ENCODE data around the gene PPP1R12C.
"Not testable (repeated sequence)": the region's sequence is repeated elsewhere in the genome, so short reads cannot be mapped to it uniquely, and the experiment has no call there.

Gene PPP1R12C

DNA sequence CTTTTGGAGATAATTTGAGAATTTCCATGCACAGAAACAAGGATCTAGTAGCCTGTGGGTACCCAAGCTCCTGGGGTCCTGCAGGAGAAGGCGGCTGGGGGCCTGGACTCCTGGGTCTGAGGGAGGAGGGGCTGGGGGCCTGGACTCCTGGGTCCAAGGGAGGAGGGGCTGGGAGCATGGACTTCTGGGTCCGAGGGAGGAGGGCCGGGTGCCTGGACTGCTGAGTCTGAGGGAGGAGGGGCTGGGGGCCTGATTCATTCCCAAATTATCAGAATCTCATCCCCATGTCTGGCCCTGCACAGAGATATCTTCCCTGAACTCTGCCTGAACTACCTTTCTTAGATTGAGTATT is 54.0 kb downstream of the PPP1R12C start:
- Mint-ChIP-seq H3K27ac (no peak overlapping the region), H3K27me3 (peaks cover 34% of the 10 kb centered on the region), H3K4me1 (peaks cover 26% of the 10 kb centered on the region), H3K4me3 (peak overlapping the region in 1 of 2 donors; percentile 86), H3K9me3 (no peaks in the 10 kb centered on the region)
- no peak for ATAC-seq
- DNase-seq: no peak

DNA sequence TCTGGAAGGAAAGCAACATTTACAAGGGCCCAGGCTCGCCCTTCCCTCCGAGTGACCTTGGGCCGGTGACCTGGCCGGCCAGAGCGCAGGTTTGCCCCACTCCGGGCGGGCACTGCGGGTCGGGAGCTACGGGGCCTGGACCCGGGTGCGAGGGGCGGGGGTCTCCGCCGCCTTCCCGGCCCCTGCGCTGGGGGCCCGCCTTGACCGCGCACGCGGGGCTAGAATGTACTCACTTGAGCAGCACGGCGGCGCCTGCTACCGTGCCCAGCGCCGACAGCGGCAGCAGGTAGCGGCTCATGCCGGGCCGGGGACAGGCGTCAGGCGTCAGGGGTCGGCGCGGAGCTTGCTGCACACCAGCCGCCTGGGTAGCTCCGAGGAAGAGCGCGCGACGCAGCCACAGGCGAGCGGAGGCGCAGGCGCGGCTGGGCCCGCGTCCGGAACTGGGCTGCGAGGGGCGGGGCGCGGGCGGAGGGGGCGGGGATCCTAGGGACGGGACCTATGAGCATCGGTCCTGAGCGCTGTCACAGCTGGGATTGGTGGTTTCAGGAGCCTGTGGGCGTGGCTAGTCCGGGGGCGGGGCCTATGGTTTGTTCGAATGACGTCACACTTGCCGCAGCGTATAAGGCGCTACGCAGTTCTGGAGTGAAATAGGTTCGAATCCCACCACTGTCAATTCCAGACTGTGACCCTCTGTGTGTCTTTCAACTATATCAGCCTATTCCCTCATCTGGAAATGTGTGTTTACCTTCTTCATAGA is 54.5 kb downstream of the PPP1R12C start, which contains the start of gene RDH13:
TSS of gene RDH13 (minus strand) at position 414 of the 757 bp plus-strand sequence. CDS start at position 298, 116 bp downstream.
- Mint-ChIP-seq H3K27ac (peak within 1 kb of the TSS in 1 of 2 donors; percentile 93), H3K4me1 (peaks cover 26% of the 10 kb centered on the region), H3K27me3 (peaks cover 28% of the 10 kb centered on the region), H3K9me3 (no peaks in the 10 kb centered on the region), H3K4me3 (peak within 1 kb of the TSS; percentile 86 to 88)
- DNase-seq: peak; percentile 97 to 98
- peak; percentile 99 for ATAC-seq

DNA sequence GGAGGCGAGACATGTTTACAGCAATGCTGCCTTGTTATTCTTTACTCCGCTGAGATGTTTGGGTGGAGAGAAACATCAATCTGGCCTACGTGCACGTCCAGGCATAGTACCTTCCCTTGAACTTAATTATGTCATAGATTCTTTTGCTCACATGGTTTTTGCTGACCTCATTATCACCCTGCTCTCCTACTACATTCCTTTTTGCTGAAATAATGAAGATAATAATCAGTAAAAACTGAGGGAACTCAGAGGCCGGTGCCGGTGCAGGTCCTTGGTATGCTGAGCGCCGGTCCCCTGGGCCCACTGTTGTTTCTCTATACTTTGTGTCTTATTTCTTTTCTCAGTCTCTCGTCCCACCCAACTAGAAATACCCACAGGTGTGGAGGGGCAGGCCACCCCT is 57.1 kb downstream of the PPP1R12C start:
- H3K9me3 Mint-ChIP-seq, ATAC-seq, H3K27me3 Mint-ChIP-seq, H3K4me3 Mint-ChIP-seq, DNase-seq: not testable (repeated sequence)
- peak overlapping the region in 1 of 2 donors; percentile 82 for H3K27ac Mint-ChIP-seq
- peaks cover 26% of the 10 kb centered on the region for H3K4me1 Mint-ChIP-seq

DNA sequence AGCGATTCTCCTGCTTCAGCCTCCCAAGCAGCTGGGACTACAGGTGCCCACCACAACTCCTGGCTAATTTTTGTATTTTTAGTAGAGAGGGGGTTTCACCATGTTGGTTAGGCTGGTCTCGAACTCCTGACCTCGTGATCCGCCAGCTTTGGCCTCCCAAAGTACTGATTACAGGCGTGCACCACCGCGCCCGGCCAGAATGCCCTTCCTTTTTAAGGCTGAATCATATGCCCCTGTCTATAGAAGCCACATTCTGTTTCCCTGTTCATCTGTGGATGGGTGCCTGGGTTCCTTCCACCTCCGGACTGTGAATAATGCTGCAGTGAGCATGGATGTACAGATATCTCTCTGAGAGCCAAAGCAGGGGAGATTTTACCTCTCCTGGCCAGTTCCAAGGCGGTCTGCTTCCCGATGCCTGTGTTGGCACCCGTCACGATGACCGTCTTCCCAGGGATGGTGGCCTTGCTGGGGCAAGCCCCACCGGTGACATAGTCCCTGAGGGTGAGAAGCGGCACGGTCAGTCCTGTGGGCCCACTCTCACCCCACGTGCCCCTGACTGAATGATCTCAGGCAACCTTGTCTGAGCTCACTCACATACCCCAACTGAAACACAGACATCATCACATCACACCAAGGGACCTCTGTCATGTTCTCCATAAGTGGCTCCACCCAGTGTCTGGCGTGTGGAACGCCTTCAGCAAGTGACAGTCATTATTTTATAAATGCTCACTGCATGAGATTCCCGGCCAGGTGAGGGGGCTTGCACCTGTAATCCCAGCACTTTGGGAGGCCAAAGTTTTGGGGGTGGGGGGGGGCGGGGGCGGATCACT is 58.4 kb downstream of the PPP1R12C start:
- no peak for ATAC-seq

DNA sequence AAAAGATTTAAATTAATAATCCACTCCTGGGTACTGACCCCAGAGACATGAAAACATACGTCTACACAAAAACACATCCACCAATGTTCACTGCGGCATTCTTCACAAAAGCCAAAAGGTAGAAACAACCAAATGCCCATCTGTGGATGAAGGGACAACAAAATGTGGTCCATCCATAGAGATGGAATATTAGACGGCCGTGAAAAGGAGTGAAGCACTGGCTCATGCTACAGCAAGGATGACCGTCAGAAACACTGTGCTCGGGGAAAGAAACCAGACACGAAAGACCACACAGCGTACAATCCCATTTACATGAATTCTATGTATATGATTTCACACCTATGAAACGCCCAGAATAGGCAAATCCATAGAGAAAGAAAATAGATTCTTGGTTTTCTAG is 60.6 kb downstream of the PPP1R12C start:
- Mint-ChIP-seq H3K9me3 (no peaks in the 10 kb centered on the region), H3K27ac (no peak overlapping the region), H3K27me3 (no peaks in the 10 kb centered on the region), H3K4me3 (no peak overlapping the region), H3K4me1 (peaks cover 19% of the 10 kb centered on the region)
- ATAC-seq: no peak
- DNase-seq: no peak

More for the DNA sequence above, 58.4 kb downstream of the PPP1R12C start:
- Mint-ChIP-seq H3K27me3 (peaks cover 4% of the 10 kb centered on the region), H3K9me3 (no peaks in the 10 kb centered on the region), H3K27ac (no peak overlapping the region), H3K4me3 (no peak overlapping the region), H3K4me1 (peaks cover 26% of the 10 kb centered on the region)
- DNase-seq: no peak

DNA sequence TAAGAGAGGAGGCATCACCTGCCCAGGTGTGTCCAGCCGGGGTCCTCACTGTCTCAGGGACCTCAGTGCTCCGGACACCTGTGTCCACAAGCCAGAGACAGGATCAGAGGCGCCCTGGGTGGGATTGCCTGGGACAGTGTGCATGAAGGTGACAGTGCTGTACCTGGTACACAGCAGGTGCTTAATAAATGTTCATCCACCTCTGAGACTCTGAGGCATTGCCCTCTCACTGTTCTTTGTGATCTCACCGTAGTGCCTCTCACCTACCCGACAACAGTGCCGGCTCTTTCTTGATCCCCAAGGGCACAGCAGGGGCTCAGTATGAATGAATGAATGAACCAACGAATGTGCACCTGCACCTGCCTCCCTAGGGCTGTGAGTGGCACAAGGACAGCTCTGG is 63.7 kb downstream of the PPP1R12C start:
- ATAC-seq (no peak), DNase-seq (no peak)
- Mint-ChIP-seq H3K27ac (peak overlapping the region in 1 of 2 donors; percentile 40), H3K9me3 (no peaks in the 10 kb centered on the region), H3K4me1 (no peaks in the 10 kb centered on the region), H3K27me3 (no peaks in the 10 kb centered on the region), H3K4me3 (no peak overlapping the region)

DNA sequence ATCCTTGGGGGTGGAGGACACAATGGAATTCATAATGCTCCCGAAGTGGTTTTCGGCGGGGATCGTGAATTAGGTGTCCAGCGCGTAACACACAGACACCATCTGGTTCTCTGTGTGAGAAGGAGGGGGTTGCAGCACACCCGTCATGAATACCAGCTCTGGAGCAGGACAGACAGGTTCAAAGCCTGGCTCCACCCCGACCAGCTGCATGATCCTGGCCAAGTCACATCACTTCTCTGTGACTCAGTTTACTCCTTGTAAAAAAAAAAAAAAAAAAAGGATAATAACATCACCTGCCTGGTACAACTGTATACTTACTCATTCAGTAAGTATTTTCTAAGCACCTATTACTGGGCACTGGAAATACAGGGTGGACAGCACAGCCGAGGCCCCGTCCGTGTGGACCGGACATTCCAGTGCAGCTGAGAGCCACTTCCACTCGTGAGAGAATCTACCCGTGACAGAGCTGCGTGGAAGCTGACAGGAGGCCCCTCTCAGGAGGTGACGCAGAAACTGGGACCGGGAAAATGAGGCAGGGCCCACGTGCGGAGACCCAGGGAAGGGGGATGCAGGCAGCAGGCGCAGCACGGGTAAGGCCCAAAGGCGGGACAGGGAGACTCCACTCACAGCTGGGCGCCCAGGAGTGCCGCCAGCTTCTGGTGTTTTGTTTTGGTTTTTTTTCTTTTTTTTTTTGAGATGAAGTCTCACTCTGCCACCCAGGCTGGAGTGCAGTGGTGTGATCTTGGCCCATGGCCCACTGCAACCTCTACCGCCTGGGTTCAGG is 66.5 kb downstream of the PPP1R12C start:
- no peaks in the 10 kb centered on the region for H3K4me1 Mint-ChIP-seq
- H3K27me3 Mint-ChIP-seq: no peaks in the 10 kb centered on the region
- ATAC-seq (no peak), DNase-seq (no peak)
- no peak overlapping the region for H3K27ac Mint-ChIP-seq
- no peak overlapping the region for H3K4me3 Mint-ChIP-seq
- no peaks in the 10 kb centered on the region for H3K9me3 Mint-ChIP-seq

DNA sequence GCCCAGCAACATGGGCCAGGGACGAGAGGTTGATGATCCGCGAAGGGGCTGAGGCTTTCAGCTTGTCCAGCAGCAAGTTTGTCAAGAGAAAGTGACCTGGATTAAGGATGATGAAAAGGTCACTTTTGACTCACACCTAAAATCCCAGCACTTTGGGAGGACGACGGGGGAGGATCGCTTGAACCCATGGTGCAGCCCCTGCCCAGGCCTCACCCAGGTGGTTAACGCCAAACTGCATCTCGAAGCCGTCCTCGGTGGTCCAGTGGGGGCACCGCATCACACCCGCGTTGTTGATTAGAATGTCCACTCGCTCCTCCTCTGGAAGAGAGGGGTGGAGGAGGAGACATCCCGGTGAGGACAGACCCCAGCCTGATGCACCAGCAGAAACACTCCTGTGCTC is 69.0 kb downstream of the PPP1R12C start:
- Mint-ChIP-seq H3K4me1 (no peaks in the 10 kb centered on the region), H3K27me3 (no peaks in the 10 kb centered on the region), H3K27ac (no peak overlapping the region), H3K9me3 (no peaks in the 10 kb centered on the region), H3K4me3 (no peak overlapping the region)
- no peak for DNase-seq
- ATAC-seq: no peak

DNA sequence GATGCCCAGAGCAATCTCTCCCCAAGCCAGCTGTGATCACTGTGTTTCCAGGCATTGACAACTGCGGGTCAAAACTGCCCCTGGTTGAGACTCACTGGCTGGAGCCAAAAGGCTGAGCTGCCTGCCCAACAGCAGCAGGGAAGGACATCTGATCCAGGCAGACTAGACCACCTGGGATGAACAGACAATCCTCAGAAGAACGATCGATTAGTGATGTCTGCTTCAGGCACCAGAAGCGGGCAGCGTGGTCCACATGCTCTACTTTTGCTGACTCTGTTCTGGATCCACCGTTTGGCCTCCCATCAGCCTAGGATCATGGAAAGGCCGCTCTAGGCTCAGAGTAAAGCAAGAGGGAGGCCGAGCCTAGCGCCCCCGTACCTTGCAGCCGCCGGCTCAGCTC is 69.5 kb downstream of the PPP1R12C start:
- ATAC-seq: no peak
- Mint-ChIP-seq H3K4me1 (peaks cover 4% of the 10 kb centered on the region), H3K9me3 (no peaks in the 10 kb centered on the region), H3K27me3 (no peaks in the 10 kb centered on the region), H3K4me3 (no peak overlapping the region), H3K27ac (no peak overlapping the region)
- DNase-seq: no peak

DNA sequence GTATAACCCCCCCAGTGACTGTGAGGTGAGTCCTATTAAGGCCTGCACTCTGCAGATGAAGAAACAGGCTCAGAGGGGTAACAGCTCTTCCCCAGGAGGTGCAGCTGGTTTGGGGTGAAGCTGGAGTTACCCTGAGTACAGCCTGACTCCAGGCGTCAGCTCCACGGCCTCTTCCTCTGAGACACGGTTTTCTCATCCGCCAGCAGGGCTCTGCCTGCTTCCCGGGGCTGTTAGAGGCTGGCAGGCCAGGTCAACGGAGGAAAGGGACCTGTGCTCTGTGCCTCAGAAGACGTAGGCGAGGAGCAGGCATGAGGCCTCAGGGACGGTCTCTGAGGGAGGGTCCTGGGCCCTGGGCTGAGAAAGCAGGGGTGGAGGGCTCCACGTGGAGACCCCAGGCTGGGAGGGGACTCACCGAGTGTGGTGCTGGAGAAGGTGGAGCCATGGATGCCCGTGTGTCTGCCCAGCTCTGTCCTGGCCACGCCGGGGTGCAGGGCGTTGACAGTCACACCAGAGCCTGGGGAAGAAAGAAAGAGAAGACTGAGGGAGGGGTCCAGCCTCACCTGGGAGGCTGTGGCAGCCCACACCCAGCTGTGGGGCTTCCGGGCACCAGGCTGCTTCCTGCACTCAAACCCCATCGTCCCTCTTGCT is 70.3 kb downstream of the PPP1R12C start:
- DNase-seq (no peak), ATAC-seq (no peak)
- Mint-ChIP-seq H3K27ac (no peak overlapping the region), H3K4me1 (peaks cover 13% of the 10 kb centered on the region), H3K27me3 (no peaks in the 10 kb centered on the region), H3K9me3 (no peaks in the 10 kb centered on the region), H3K4me3 (no peak overlapping the region)

DNA sequence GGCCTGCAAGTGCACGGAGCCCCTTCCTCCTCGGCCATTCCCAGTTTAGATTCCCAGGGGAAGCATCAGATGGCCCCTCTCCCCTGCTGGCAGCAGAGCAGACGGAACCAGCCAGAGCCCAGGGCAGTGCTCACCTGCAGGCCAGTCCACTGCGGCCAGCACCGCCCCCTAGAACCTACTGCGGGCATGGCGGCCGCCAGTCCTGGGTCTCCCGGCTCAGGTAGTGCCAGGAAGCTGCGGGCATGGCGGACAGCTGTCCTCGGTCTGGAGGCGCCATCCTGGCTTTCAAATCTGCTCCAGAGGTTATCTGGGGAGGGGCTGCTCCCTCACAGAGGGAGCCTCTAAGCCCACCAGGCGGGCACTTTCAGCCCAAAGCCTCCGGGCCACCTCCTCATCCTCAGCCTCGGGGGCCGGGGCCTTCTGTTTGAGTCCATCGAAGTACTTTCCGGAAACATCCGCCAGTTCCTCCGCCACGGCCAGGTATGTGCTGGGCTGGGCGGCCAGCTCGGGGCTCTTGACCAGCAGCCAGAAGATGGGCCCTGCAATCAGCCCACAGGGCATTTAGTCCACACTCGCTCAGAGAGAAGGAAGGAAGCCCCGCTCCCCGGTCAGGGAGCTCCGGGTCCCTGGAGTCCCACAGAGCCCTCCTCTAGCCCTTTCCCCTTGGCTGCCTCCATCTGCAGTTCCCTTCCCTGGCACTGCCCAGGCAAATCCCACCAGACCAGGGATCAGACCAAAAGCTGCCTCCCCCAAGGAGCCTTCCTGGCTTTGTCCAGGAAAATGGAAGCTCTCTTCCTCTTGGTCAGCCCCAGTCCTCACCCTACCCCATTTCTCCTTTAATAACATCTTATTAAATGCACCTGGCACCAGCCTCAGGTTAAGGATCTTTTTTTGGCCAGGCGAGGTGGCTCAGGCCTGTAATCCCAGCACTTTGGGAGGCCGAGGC is 72.4 kb downstream of the PPP1R12C start:
- no peak for DNase-seq
- no peak for ATAC-seq

DNA sequence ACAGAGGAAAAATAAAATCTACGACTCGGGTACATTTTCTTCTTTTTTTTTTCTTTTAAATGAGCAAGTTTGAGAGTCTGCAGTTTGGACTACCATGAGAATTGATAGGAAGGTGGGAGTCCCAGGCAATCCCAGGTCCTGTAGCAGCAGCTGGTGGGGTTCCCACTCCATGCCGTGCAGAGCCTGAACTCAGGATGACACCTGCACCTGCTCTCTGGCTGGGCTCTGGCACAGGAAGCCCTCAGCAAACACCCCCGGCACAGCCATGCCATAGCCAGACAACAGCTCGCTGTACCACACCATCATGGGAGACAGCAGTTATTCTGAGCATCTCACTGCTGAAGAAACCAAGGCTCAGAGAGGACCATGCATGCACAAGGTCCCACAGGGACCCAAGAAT is 73.2 kb downstream of the PPP1R12C start:
- H3K9me3 Mint-ChIP-seq: no peaks in the 10 kb centered on the region
- ATAC-seq (no peak), DNase-seq (no peak)
- no peaks in the 10 kb centered on the region for H3K27me3 Mint-ChIP-seq
- peaks cover 25% of the 10 kb centered on the region for H3K4me1 Mint-ChIP-seq
- no peak overlapping the region for H3K4me3 Mint-ChIP-seq
- no peak overlapping the region for H3K27ac Mint-ChIP-seq

More for the DNA sequence above, 72.4 kb downstream of the PPP1R12C start:
- Mint-ChIP-seq H3K9me3 (no peaks in the 10 kb centered on the region), H3K27me3 (no peaks in the 10 kb centered on the region), H3K27ac (peak overlapping the region in 1 of 2 donors; percentile 34), H3K4me1 (peaks cover 25% of the 10 kb centered on the region), H3K4me3 (no peak overlapping the region)

DNA sequence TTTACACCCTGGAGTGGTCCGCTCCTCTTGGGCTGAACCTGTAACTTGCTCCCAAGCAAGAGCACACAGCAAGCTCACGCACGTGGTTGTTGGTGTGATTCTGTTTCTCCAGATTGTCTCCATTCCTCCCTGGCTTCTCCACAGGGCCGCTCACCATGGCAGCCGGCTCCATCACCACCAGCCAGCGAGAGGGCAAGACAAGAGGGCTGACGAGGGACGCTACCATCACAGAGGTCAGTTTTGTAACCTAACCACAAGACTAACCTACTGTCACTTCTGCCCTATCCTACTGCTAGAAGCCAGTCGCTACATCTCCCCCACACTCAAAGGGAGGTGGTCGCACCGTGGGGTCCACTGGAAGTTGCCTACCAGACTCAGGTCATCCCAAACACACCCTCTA is 74.7 kb downstream of the PPP1R12C start:
- DNase-seq (no peak), ATAC-seq (no peak)
- H3K4me3 Mint-ChIP-seq: peak overlapping the region; percentile 83 to 93
- no peaks in the 10 kb centered on the region for H3K27me3 Mint-ChIP-seq
- H3K27ac Mint-ChIP-seq: peak overlapping the region; percentile 94 to 95
- H3K4me1 Mint-ChIP-seq: peaks cover 25% of the 10 kb centered on the region
- no peaks in the 10 kb centered on the region for H3K9me3 Mint-ChIP-seq

DNA sequence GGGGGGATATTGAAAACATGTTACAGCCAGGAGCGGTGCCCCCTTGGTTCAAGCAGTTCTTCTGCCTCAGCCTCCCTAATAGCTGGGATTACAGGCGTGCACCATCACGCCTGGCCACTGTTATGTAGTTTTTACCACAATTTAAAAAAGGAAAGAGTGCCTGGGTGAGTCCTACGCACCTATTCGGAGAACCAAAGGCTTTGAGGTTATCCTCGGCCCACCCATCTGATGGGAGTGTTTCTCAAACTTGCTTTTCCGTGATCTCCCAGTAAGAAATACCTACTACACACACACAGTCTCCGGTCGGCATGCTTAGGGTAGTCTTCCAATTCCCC is 75.1 kb downstream of the PPP1R12C start:
- H3K4me1 Mint-ChIP-seq: peaks cover 25% of the 10 kb centered on the region
- no peaks in the 10 kb centered on the region for H3K27me3 Mint-ChIP-seq
- ATAC-seq (peak; percentile 56), DNase-seq (no peak)
- H3K27ac Mint-ChIP-seq: peak overlapping the region; percentile 94 to 95
- peak overlapping the region; percentile 83 to 93 for H3K4me3 Mint-ChIP-seq
- H3K9me3 Mint-ChIP-seq: no peaks in the 10 kb centered on the region
